Breast epithelium (tissue), 4 donors: ENCODE measurements around the gene GRM4. TPM values are rescaled to one million over a fixed set of nuclear protein-coding genes. Genes with fewer than 3 reads are reported as not detected.
"Not testable (repeated sequence)": the region's sequence is repeated elsewhere in the genome, so short reads cannot be mapped to it uniquely, and the experiment has no call there.

ENCODE experiments used
- DNase-seq, 2 donors: peaks; one replicate each; pipeline ENCODE4 v3.0.0-alpha.2; 2019; ENCODE audit warnings: low spot score in 2 of 2
- H3K27ac ChIP-seq, 2 donors: fragments of 200-600 bp; sonication (generic) in 1 of 2; one replicate each; pipeline ENCODE4 v1.5.1; 2016 to 2019; ENCODE audit warnings: mild to moderate bottlenecking in 1 of 2
- H3K27me3 ChIP-seq, 2 donors: fragments of 200-600 bp; sonication (generic) in 1 of 2; one replicate each; pipeline versions ENCODE4 v1.5.1 to v1.6.0; 2017 to 2019; ENCODE audit warnings: control low read depth in 1 of 2, mild to moderate bottlenecking in 1 of 2
- H3K36me3 ChIP-seq: fragments of 200-600 bp; one replicate; pipeline ENCODE4 v1.5.1; 2019
- H3K4me1 ChIP-seq, 2 donors: fragments of 200-600 bp; sonication (generic); one replicate each; pipeline ENCODE4 v1.5.1; 2016 to 2019; ENCODE audit warnings: control low read depth in 1 of 2
- H3K4me3 ChIP-seq, 3 donors: fragments of 200-600 bp; sonication (generic); 1 replicate in 2 of 3; 2 replicates in 1 of 3; pipeline ENCODE4 v1.5.1; 2016 to 2019; ENCODE audit warnings: mild to moderate bottlenecking in 3 of 3, moderate library complexity in 2 of 3
- H3K9me3 ChIP-seq, 2 donors: fragments of 200-600 bp; sonication (generic) in 1 of 2; one replicate each; pipeline ENCODE4 v1.5.1; 2016 to 2019; ENCODE audit warnings: control low read depth in 1 of 2
- CTCF ChIP-seq, 3 donors: fragments of 450-650 bp; IDR thresholded peaks; one replicate each; pipeline ENCODE4 v1.5.1; 2016 to 2017; ENCODE audit warnings: antibody characterized with exemption in 3 of 3, mild to moderate bottlenecking in 3 of 3, moderate library complexity in 3 of 3
- POLR2A ChIP-seq: fragments of 450-650 bp; IDR thresholded peaks from one replicate; pipeline ENCODE4 v1.6.1; 2016; ENCODE audit warnings: antibody characterized with exemption, mild to moderate bottlenecking, moderate library complexity
- POLR2AphosphoS5 ChIP-seq, 3 donors: sonication (generic); formaldehyde crosslinking; IDR thresholded peaks; one replicate each; pipeline ENCODE4 v1.6.1; 2017; ENCODE audit warnings: antibody characterized with exemption in 3 of 3
- intact Hi-C: fragments of 100-400 bp; cut with DNase I; formaldehyde crosslinking; loops from one replicate; pipeline ENCODE4 v1.15.1; 2023; ENCODE audit warnings: low total_unique reads
- total RNA-seq, 3 donors: library from RNA; depleted of rRNA; stranded (reverse); fragments of >200 nt; gene quantifications; one replicate each; pipeline ENCODE4 v1.1.0, GENCODE V29; 2016

Gene GRM4
- total RNA-seq, 3 donors from 2014 or later = not detected

- DNase-seq = no peak
- intact Hi-C loops = no loop called here
- TF ChIP-seq POLR2AphosphoS5 (IDR thresholded peaks at IDR 0.05) = no peak
- no peak for TF ChIP-seq POLR2A
- no peak for TF ChIP-seq CTCF (IDR thresholded peaks at IDR 0.05)
- H3K27me3 ChIP-seq = no peaks in the 10 kb centered on the region
- no peaks in the 10 kb centered on the region for H3K4me1 ChIP-seq
- H3K27ac ChIP-seq = no peak overlapping the region
- no peak overlapping the region for H3K4me3 ChIP-seq
- no peaks in the 10 kb centered on the region for H3K9me3 ChIP-seq
- no peaks in the 10 kb centered on the region for H3K36me3 ChIP-seq
These were observed 128.6 kb downstream of the GRM4 start for GRCh38 chr6:34017106-34017805.

DNA sequence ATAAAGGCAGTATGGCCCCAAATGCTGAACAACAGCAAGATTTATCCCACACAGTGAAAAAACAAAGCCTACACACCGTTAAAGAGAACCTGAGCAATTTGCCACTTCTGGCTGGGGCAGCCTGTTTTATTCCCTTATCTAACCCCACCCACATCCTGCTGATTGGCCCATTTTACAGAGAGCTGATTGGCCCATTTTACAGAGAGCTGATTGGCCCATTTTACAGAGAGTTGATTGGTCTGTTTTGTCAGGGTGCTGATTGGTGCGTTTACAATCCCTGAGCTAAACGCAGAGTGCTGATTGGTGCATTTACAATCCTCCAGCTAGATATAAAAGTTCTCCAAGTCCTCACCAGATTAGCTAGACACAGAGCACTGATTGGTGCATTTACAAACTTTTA, 129.3 kb downstream of the GRM4 start:
- H3K4me1 ChIP-seq, H3K4me3 ChIP-seq, H3K27ac ChIP-seq, H3K27me3 ChIP-seq, DNase-seq, intact Hi-C loops, H3K9me3 ChIP-seq, H3K36me3 ChIP-seq: not testable (repeated sequence)

DNA sequence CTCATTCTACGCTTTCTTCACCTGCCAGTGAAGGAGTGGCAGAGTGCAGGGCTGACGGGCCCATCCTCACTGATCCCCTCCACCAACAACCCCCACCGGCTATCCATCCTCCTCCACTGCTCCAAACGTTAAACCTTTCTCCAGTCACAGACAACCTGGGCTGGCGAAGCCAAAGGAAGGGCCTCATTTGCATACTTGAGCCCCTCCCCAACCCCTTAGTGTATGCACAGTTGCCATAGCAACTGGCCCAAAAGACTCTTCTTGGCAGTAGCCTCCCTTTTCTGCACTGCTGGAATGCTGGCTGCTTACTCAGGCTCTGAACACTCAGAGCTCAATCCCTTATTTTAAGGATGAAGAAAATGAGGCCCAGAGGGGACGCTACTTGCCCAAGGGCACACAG, 130.3 kb downstream of the GRM4 start:
- Histone ChIP-seq H3K27ac (no peak overlapping the region), H3K4me3 (no peak overlapping the region), H3K4me1 (no peaks in the 10 kb centered on the region), H3K27me3 (no peaks in the 10 kb centered on the region), H3K9me3 (no peaks in the 10 kb centered on the region), H3K36me3 (no peaks in the 10 kb centered on the region)
- intact Hi-C loops = no loop called here
- no peak for TF ChIP-seq POLR2AphosphoS5 (IDR thresholded peaks at IDR 0.05)
- no peak for TF ChIP-seq CTCF (IDR thresholded peaks at IDR 0.05)
- no peak for TF ChIP-seq POLR2A
- DNase-seq = no peak

DNA sequence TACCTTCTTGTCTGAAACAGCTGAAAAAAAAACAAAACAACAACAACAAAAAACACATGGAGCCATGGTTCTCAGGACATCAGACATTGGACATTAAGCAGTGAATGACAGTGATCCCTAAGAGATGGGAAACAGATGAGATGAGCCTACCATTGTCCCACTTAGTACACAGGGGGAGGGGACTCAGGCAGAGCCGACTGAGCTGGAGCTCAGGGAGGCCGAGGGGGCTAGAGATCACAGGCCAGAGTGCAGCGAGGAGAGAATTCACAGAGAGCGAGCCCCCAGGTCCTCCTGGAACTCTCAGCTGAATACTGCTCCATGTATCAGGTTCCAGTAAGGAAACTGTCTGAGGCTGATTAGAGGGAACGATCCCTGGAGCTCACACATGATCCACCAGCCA, 134.6 kb downstream of the GRM4 start:
- Histone ChIP-seq H3K27ac (no peak overlapping the region), H3K4me1 (no peaks in the 10 kb centered on the region), H3K36me3 (no peaks in the 10 kb centered on the region), H3K9me3 (no peaks in the 10 kb centered on the region), H3K4me3 (no peak overlapping the region), H3K27me3 (no peaks in the 10 kb centered on the region)
- TF ChIP-seq POLR2A (no peak), POLR2AphosphoS5 (IDR thresholded peaks at IDR 0.05) (no peak), CTCF (IDR thresholded peaks at IDR 0.05) (no peak)
- no peak for DNase-seq
- intact Hi-C loops = no loop called here

DNA sequence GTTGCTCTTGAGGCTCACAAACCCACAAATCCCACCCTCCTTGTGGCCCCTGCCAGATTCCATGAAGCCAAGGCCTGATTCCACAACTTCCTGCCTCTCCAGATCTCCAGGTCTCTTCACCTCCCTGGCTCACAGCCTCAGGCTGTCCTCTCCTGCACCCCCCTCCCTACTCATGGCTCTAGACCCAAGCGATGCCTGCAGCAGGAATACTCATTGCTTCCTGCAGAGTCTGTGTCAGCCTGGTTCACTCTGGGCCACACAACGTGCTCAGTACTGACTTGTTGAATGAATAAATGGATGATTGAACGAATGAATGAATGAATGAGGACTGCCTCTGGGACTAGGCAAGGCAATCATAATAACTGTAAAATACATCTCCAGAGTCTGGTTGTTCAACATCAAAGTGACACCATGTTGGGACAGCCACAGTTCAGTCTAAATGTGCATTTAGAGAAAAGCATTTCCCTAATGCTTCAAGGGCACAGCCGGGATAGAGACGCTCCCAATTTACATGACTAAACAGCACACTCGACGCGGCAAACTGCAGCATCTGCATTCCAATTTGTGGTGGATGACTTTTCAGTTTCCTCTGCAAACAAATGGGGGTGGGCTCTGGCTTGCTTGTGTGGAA, 139.9 kb downstream of the GRM4 start:
- H3K27me3 ChIP-seq = no peaks in the 10 kb centered on the region
- no peak for DNase-seq
- no peaks in the 10 kb centered on the region for H3K4me1 ChIP-seq
- H3K9me3 ChIP-seq = no peaks in the 10 kb centered on the region
- no peak overlapping the region for H3K27ac ChIP-seq
- H3K36me3 ChIP-seq = no peaks in the 10 kb centered on the region
- TF ChIP-seq CTCF (IDR thresholded peaks at IDR 0.05) = no peak
- intact Hi-C loops = no loop called here
- H3K4me3 ChIP-seq = no peak overlapping the region
